NCI-H1436 treated with DMSO at 0.1 percent for 48 hours (cell line): ENCODE data around the gene ZNF407.

ENCODE experiments used
- DNase-seq: peaks from one replicate; lab custom pipeline; 2025; lab: John Stamatoyannopoulos, UW

Gene ZNF407

GRCh38 chr18:75009878-75010277, 412.2 kb downstream of the ZNF407 start:
- DNase-seq = no peak

GRCh38 chr18:75010278-75010677, 412.6 kb downstream of the ZNF407 start:
- DNase-seq = no peak

GRCh38 chr18:75010689-75011088, 413.0 kb downstream of the ZNF407 start:
- no peak for DNase-seq

- no peak for DNase-seq
These were observed 418.5 kb downstream of the ZNF407 start for GRCh38 chr18:75016025-75016717.

GRCh38 chr18:75023473-75023872, 425.8 kb downstream of the ZNF407 start:
- no peak for DNase-seq

- no peak for DNase-seq
These were observed 427.2 kb downstream of the ZNF407 start for GRCh38 chr18:75024871-75025270.

- no peak for DNase-seq
These were observed 427.9 kb downstream of the ZNF407 start for GRCh38 chr18:75025573-75025972.

- DNase-seq = no peak
These were observed 431.8 kb downstream of the ZNF407 start for GRCh38 chr18:75029481-75029880.

- DNase-seq = no peak
These were observed 434.1 kb downstream of the ZNF407 start for GRCh38 chr18:75031717-75032317.

GRCh38 chr18:75033516-75033915, 435.8 kb downstream of the ZNF407 start:
- DNase-seq = no peak

- no peak for DNase-seq
These were observed 437.3 kb downstream of the ZNF407 start for GRCh38 chr18:75034937-75035336.

- DNase-seq = no peak
These were observed 438.3 kb downstream of the ZNF407 start for GRCh38 chr18:75035928-75036327.

GRCh38 chr18:75036917-75037688, 439.4 kb downstream of the ZNF407 start:
- DNase-seq = no peak

- DNase-seq = no peak
These were observed 440.0 kb downstream of the ZNF407 start for GRCh38 chr18:75037689-75037955.

GRCh38 chr18:75041586-75041985, 443.9 kb downstream of the ZNF407 start:
- DNase-seq = no peak

- no peak for DNase-seq
These were observed 445.8 kb downstream of the ZNF407 start for GRCh38 chr18:75043478-75043877.

- DNase-seq = no peak
These were observed 446.6 kb downstream of the ZNF407 start for GRCh38 chr18:75044296-75044695.

- no peak for DNase-seq
These were observed 447.1 kb downstream of the ZNF407 start for GRCh38 chr18:75044791-75045190.

GRCh38 chr18:75045272-75045671, 447.6 kb downstream of the ZNF407 start:
- no peak for DNase-seq

GRCh38 chr18:75047240-75047961, 449.7 kb downstream of the ZNF407 start:
- DNase-seq = peak; percentile 14

- DNase-seq = no peak
These were observed 451.2 kb downstream of the ZNF407 start for GRCh38 chr18:75048776-75049454.

- DNase-seq = no peak
These were observed 451.8 kb downstream of the ZNF407 start for GRCh38 chr18:75049455-75049789.
